PC-9 (cell line): ENCODE measurements around the gene DUSP18.

Experiments
- CTCF ChIP-seq: fragments of 200-600 bp; sonication (generic); conservative IDR thresholded peaks from 2 replicates; pipeline ENCODE4 v1.6.1; 2017; ENCODE audit warnings: mixed run types, antibody characterized with exemption, mild to moderate bottlenecking, moderate library complexity
- EZH2 ChIP-seq: fragments of 200-600 bp; sonication (generic); IDR thresholded peaks from 2 replicates; pipeline ENCODE4 v1.8.0; 2017; ENCODE audit warnings: antibody characterized with exemption, low read depth

GRCh38 chr22:30694640-30695350 lies 27.1 kb upstream of the DUSP18 start, which contains the start of gene OSBP2:
- TF ChIP-seq CTCF (no peak), EZH2 (no peak)
